Suppressor macrophage treated with lipopolysaccharide for 4 hours (primary cell): ENCODE measurements around the gene CCDC197.

Experiments
- DNase-seq: peaks from one replicate; pipeline ENCODE4 v3.0.0-alpha.2; 2020

The CCDC197 gene

GRCh38 chr14:93978735-93979134, 18.4 kb upstream of the CCDC197 start:
- no peak for DNase-seq

- DNase-seq: no peak
Observed at GRCh38 chr14:93980456-93981201, 16.5 kb upstream of the CCDC197 start.

GRCh38 chr14:93981316-93982229, 15.5 kb upstream of the CCDC197 start:
- no peak for DNase-seq

- no peak for DNase-seq
Observed at GRCh38 chr14:93982230-93983007, 14.7 kb upstream of the CCDC197 start.

- DNase-seq: no peak
Observed at GRCh38 chr14:93984070-93984469, 13.0 kb upstream of the CCDC197 start.

GRCh38 chr14:93984987-93985410, 12.1 kb upstream of the CCDC197 start:
- DNase-seq: no peak

GRCh38 chr14:93986955-93987354, 10.1 kb upstream of the CCDC197 start:
- no peak for DNase-seq

- no peak for DNase-seq
Observed at GRCh38 chr14:93987376-93987775, 9.7 kb upstream of the CCDC197 start.

- no peak for DNase-seq
Observed at GRCh38 chr14:93987815-93988476, 9.2 kb upstream of the CCDC197 start.

- peak; percentile 68 for DNase-seq
Observed at GRCh38 chr14:93989939-93990338, 7.2 kb upstream of the CCDC197 start.

- no peak for DNase-seq
Observed at GRCh38 chr14:93991212-93991611, 5.9 kb upstream of the CCDC197 start.

GRCh38 chr14:93991649-93992048, 5.5 kb upstream of the CCDC197 start:
- no peak for DNase-seq

GRCh38 chr14:93993382-93993781, 3.7 kb upstream of the CCDC197 start:
- DNase-seq: no peak

GRCh38 chr14:93994919-93995682, 2.0 kb upstream of the CCDC197 start:
- DNase-seq: peak; percentile 54

GRCh38 chr14:93996130-93996695, 888 bp upstream of the CCDC197 start:
- DNase-seq: no peak

- DNase-seq: no peak
Observed at GRCh38 chr14:93997916-93998870, 1.1 kb downstream of the CCDC197 start.

- DNase-seq: no peak
Observed at GRCh38 chr14:93998871-93999403, 1.8 kb downstream of the CCDC197 start.

- DNase-seq: no peak
Observed at GRCh38 chr14:93999573-93999972, 2.5 kb downstream of the CCDC197 start.

GRCh38 chr14:94000267-94000666, 3.2 kb downstream of the CCDC197 start:
- no peak for DNase-seq

- no peak for DNase-seq
Observed at GRCh38 chr14:94001016-94001415, 3.9 kb downstream of the CCDC197 start.
